GM12873 (cell line): ENCODE results near the gene MAST2.

Experiments
- CTCF ChIP-seq: IDR thresholded peaks from 2 replicates; pipeline ENCODE4 v1.5.1; 2012; ENCODE audit warnings: low read depth, mild to moderate bottlenecking, moderate library complexity, low read length, control low read depth; ENCODE audit not compliant: insufficient read depth; ENCODE audit errors: missing control alignments

Gene MAST2

GRCh38 chr1:46041974-46042373, 238.6 kb downstream of the MAST2 start:
- TF ChIP-seq CTCF: no peak

- TF ChIP-seq CTCF: no peak
These were observed 240.1 kb downstream of the MAST2 start for GRCh38 chr1:46043458-46044017.

- TF ChIP-seq CTCF: no peak
These were observed 240.7 kb downstream of the MAST2 start for GRCh38 chr1:46044116-46044515.

- TF ChIP-seq CTCF: no peak
These were observed 250.3 kb downstream of the MAST2 start for GRCh38 chr1:46053734-46054133.

- TF ChIP-seq CTCF: no peak
These were observed 252.9 kb downstream of the MAST2 start for GRCh38 chr1:46056325-46056724.

GRCh38 chr1:46057781-46058180, 254.4 kb downstream of the MAST2 start:
- TF ChIP-seq CTCF: no peak

GRCh38 chr1:46058936-46059335, 255.5 kb downstream of the MAST2 start:
- TF ChIP-seq CTCF: no peak
